GM19351 (cell line): ENCODE data around the gene MICAL2.

Experiments
- ATAC-seq: cut with Tn5 transposase; IDR thresholded peaks from one replicate; pipeline ENCODE4 v1.9.1; 2021; ENCODE audit warnings: mild to moderate bottlenecking, moderate library complexity; ENCODE audit not compliant: unreplicated experiment

MICAL2 gene

GRCh38 chr11:12263141-12263693 is 152.8 kb downstream of the MICAL2 start:
- ATAC-seq = no peak

GRCh38 chr11:12264361-12264760 is 154.0 kb downstream of the MICAL2 start:
- no peak for ATAC-seq

- no peak for ATAC-seq
These were observed 155.7 kb downstream of the MICAL2 start for GRCh38 chr11:12266132-12266531.

- ATAC-seq = no peak
These were observed 156.6 kb downstream of the MICAL2 start for GRCh38 chr11:12266943-12267342.

- no peak for ATAC-seq
These were observed 157.5 kb downstream of the MICAL2 start for GRCh38 chr11:12267921-12268320.

GRCh38 chr11:12269104-12269441 is 158.7 kb downstream of the MICAL2 start:
- ATAC-seq = no peak

GRCh38 chr11:12269446-12270214 is 159.2 kb downstream of the MICAL2 start:
- ATAC-seq = no peak

- ATAC-seq = no peak
These were observed 159.9 kb downstream of the MICAL2 start for GRCh38 chr11:12270215-12270797.

GRCh38 chr11:12270817-12271216 is 160.4 kb downstream of the MICAL2 start:
- ATAC-seq = no peak

GRCh38 chr11:12271241-12271640 is 160.9 kb downstream of the MICAL2 start:
- no peak for ATAC-seq

GRCh38 chr11:12271826-12272366 is 161.5 kb downstream of the MICAL2 start:
- ATAC-seq = no peak

GRCh38 chr11:12272821-12273617 is 162.6 kb downstream of the MICAL2 start:
- ATAC-seq = no peak

GRCh38 chr11:12273618-12273995 is 163.2 kb downstream of the MICAL2 start:
- no peak for ATAC-seq

GRCh38 chr11:12274056-12274455 is 163.7 kb downstream of the MICAL2 start:
- no peak for ATAC-seq

- no peak for ATAC-seq
These were observed 164.3 kb downstream of the MICAL2 start for GRCh38 chr11:12274558-12275197.

- no peak for ATAC-seq
These were observed 165.4 kb downstream of the MICAL2 start for GRCh38 chr11:12275818-12276217.

GRCh38 chr11:12276356-12276755 is 166.0 kb downstream of the MICAL2 start:
- ATAC-seq = no peak

GRCh38 chr11:12276831-12277475 is 166.6 kb downstream of the MICAL2 start:
- ATAC-seq = no peak

- no peak for ATAC-seq
These were observed 168.6 kb downstream of the MICAL2 start for GRCh38 chr11:12278766-12279671.
